B cell (primary cell): ENCODE results near the gene CAMK2G. TPM values are rescaled to one million over a fixed set of nuclear protein-coding genes. Genes with fewer than 3 reads are reported as not detected.

Experiments used
- ATAC-seq: fragments of 200-7000 bp; cut with Tn5 transposase; one replicate; pipeline ENCODE4 v1.10.0; 2021; ENCODE audit warnings: low read depth, mild to moderate bottlenecking, moderate number of reproducible peaks, moderate library complexity
- CTCF ChIA-PET: fragments of 350-600 bp; sonication (Branson Sonifier 250); formaldehyde crosslinking; loops from one replicate; lab custom pipeline; 2021; ENCODE audit warnings: antibody characterized with exemption, inconsistent platforms; lab: Charles Lee
- POLR2A ChIA-PET: fragments of 350-600 bp; sonication (Branson Sonifier 250); formaldehyde crosslinking; loops from one replicate; lab custom pipeline; 2021; ENCODE audit warnings: antibody characterized with exemption; lab: Charles Lee
- DNase-seq: peaks from one replicate; pipeline ENCODE4 v3.0.0; 2013
- H2AFZ ChIP-seq: 2 replicates; pipeline ENCODE4 v1.6.1; 2012; ENCODE audit warnings: mild to moderate bottlenecking, low read depth, low read length; ENCODE audit not compliant: insufficient read depth, poor library complexity, severe bottlenecking
- H3K27ac ChIP-seq, 2 donors: 1 replicate in 1 of 2; 2 replicates in 1 of 2; pipeline ENCODE4 v1.5.1; 2012 to 2013; ENCODE audit warnings: low read length in 2 of 2, mild to moderate bottlenecking in 2 of 2, moderate library complexity in 1 of 2
- H3K27me3 ChIP-seq, 4 experiments: fragments of 200-600 bp in 1 of 4; sonication (generic) in 1 of 4; replicated peaks in 1 of 4; 1 replicate in 2 of 4; 2 replicates in 2 of 4; pipeline versions ENCODE4 v1.6.1 to v1.7.0; 2013 to 2016; ENCODE audit warnings: low read length in 3 of 4, mild to moderate bottlenecking in 2 of 4, mixed read lengths in 1 of 4, moderate library complexity in 1 of 4; ENCODE audit not compliant: insufficient read depth in 4 of 4, control insufficient read depth in 3 of 4; ENCODE audit errors: control extremely low read depth in 1 of 4
- H3K36me3 ChIP-seq, 2 experiments: replicated peaks in 1 of 2; 1 replicate in 1 of 2; 2 replicates in 1 of 2; pipeline versions ENCODE4 v1.6.1 to v1.7.1; 2013; ENCODE audit warnings: low read length in 1 of 2; ENCODE audit not compliant: insufficient read depth in 2 of 2, control insufficient read depth in 1 of 2; ENCODE audit errors: control extremely low read depth in 1 of 2, extremely low read depth in 1 of 2
- H3K4me1 ChIP-seq, 2 donors: fragments of 200-600 bp in 1 of 2; sonication (generic) in 1 of 2; 1 replicate in 1 of 2; 2 replicates in 1 of 2; pipeline versions ENCODE4 v1.5.1 to v1.6.1; 2013 to 2017; ENCODE audit warnings: low read length in 2 of 2; ENCODE audit not compliant: control insufficient read depth in 2 of 2, insufficient read depth in 2 of 2
- H3K4me2 ChIP-seq: replicated peaks from 2 replicates; pipeline ENCODE3; 2012; ENCODE audit warnings: mild to moderate bottlenecking, low read depth, low read length; ENCODE audit not compliant: poor library complexity, severe bottlenecking
- H3K4me3 ChIP-seq, 5 experiments: fragments of 200-600 bp in 1 of 5; sonication (generic) in 1 of 5; 1 replicate in 3 of 5; 2 replicates in 2 of 5; pipeline versions ENCODE4 v1.5.1 to v1.7.0; 2011 to 2016; ENCODE audit warnings: low read length in 4 of 5, mild to moderate bottlenecking in 4 of 5, low read depth in 2 of 5, control low read depth in 1 of 5, moderate library complexity in 1 of 5; ENCODE audit not compliant: insufficient read depth in 1 of 5; ENCODE audit errors: control extremely low read depth in 1 of 5, extremely low read depth in 1 of 5
- H3K79me2 ChIP-seq: fragments of 200-600 bp; sonication (generic); one replicate; pipeline ENCODE4 v1.6.0; 2016; ENCODE audit warnings: low read length; ENCODE audit not compliant: control insufficient read depth, insufficient read depth
- H3K9ac ChIP-seq: fragments of 200-600 bp; sonication (generic); 2 replicates; pipeline ENCODE4 v1.6.1; 2017; ENCODE audit warnings: mild to moderate bottlenecking, low read length, moderate library complexity
- H3K9me3 ChIP-seq, 3 donors: one replicate each; pipeline versions ENCODE4 v1.6.1 to v1.7.1; 2013; ENCODE audit warnings: low read length in 2 of 3; ENCODE audit not compliant: control insufficient read depth in 2 of 3, insufficient read depth in 1 of 3; ENCODE audit errors: control extremely low read depth in 1 of 3
- H4K20me1 ChIP-seq: 2 replicates; pipeline ENCODE4 v1.6.0; 2012; ENCODE audit warnings: mild to moderate bottlenecking, low read length; ENCODE audit not compliant: insufficient read depth, control insufficient read depth, poor library complexity, severe bottlenecking
- H3K27ac Mint-ChIP-seq: one replicate; pipeline ENCODE4 v1.8.0; 2021; ENCODE audit warnings: mixed read lengths
- H3K27me3 Mint-ChIP-seq: one replicate; pipeline ENCODE4 v1.8.0; 2021; ENCODE audit warnings: mixed read lengths
- H3K4me1 Mint-ChIP-seq: one replicate; pipeline ENCODE4 v1.8.0; 2021; ENCODE audit warnings: mixed read lengths
- H3K4me3 Mint-ChIP-seq: one replicate; pipeline ENCODE4 v1.8.0; 2021; ENCODE audit warnings: mixed read lengths
- H3K9me3 Mint-ChIP-seq: one replicate; pipeline ENCODE4 v1.8.0; 2022; ENCODE audit warnings: mixed read lengths; ENCODE audit not compliant: insufficient read depth
- CTCF ChIP-seq: fragments of 200-600 bp; IDR thresholded peaks from one replicate; pipeline ENCODE4 v1.8.0; 2022; ENCODE audit warnings: antibody characterized with exemption, mild to moderate bottlenecking
- EZH2 ChIP-seq: IDR thresholded peaks from 2 replicates; pipeline ENCODE4 v1.6.1; 2012; ENCODE audit warnings: borderline replicate concordance, low read depth, mild to moderate bottlenecking, moderate library complexity, low read length; ENCODE audit not compliant: insufficient read depth, poor library complexity, severe bottlenecking
- WGBS: methylation state at CpG from one replicate; pipeline ENCODE4 v1.1.5; 2013; ENCODE audit warnings: missing lambda C conversion rate; ENCODE audit not compliant: insufficient coverage; 5-methylcytosine and 5-hydroxymethylcytosine counted together
- intact Hi-C: fragments of 100-400 bp; cut with micrococcal nuclease; formaldehyde crosslinking; loops from one replicate; pipeline ENCODE4 v1.10.0; 2022
- polyA plus RNA-seq: library from polyadenylated mRNA; depleted of rRNA; stranded (reverse); fragments of >200 nt; gene quantifications from 2 replicates; pipeline ENCODE4 v1.2.3, GENCODE V29; 2012
- total RNA-seq, 2 donors: library from RNA; stranded (reverse); fragments of 120-200 nt in 1 of 2; gene quantifications; 1 replicate in 1 of 2; 2 replicates in 1 of 2; pipeline versions ENCODE4 v1.2.3 to v1.2.4, GENCODE V29; 2013 to 2022

CAMK2G gene
- total and polyA plus RNA-seq, 2 donors (not counting 1 experiment from before 2014, with no cell fraction given), result 42.7 to 48.7 TPM

DNA sequence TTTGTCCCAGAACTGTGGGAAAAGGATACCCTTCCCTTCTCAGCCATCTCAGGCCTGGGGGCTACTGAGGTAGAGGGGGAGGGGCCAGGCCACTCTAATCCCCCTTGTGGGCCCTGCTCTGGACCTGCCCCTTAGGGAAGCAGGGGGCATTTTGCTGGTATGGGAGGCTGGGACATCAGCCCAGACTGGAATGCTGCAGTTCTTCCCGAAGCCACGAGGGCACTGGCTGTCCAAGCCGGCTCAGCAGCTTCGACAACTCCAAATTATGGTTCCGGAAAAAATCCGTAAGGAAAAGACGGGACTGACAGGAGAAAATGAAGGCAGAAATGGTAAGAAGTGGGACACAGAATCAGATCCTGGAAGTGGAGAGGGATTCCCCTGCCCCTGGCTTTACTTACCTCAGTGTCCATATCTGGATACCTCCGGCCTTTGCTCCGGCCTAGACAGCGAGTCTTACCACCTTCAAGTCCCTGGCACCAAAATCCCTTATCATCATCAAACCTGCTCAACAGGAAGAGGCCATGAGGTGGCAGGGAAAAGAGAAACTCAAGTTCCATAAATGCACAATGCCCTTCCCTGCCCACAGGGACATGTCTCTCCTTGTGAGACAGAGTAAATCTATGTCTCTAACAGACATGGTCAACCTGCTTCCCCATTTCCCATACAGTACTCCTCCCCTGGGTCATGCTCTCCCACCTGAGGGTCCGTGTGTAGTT lies 71.9 kb downstream of the CAMK2G start:
- WGBS, result 96% methylated on average over 6 of the region's 11 CpGs
- Mint-ChIP-seq H3K27me3 (no peaks in the 10 kb centered on the region), H3K27ac (peak overlapping the region; percentile 84), H3K4me3 (no peak overlapping the region), H3K9me3 (no peaks in the 10 kb centered on the region), H3K4me1 (peaks cover 19% of the 10 kb centered on the region)
- Histone ChIP-seq H2AFZ (no peak overlapping the region), H3K9ac (no peak overlapping the region), H3K27me3 (no peaks in the 10 kb centered on the region), H3K27ac (no peak overlapping the region), H3K79me2 (peaks cover 24% of the 10 kb centered on the region), H3K4me2 (no peak overlapping the region), H3K36me3 (peaks cover 2 to 73% of the 10 kb centered on the region in 2 experiments), H4K20me1 (peaks cover 34% of the 10 kb centered on the region), H3K9me3 (no peaks in the 10 kb centered on the region), H3K4me3 (no peak overlapping the region), H3K4me1 (peaks cover 8 to 19% of the 10 kb centered on the region in 2 donors)
- TF ChIP-seq EZH2, result no peak
- no peak for TF ChIP-seq CTCF
- ChIA-PET POLR2A (no interaction called here), CTCF (no interaction called here)
- DNase-seq (no peak), ATAC-seq (no peak)
- intact Hi-C loops, result no loop called here

DNA sequence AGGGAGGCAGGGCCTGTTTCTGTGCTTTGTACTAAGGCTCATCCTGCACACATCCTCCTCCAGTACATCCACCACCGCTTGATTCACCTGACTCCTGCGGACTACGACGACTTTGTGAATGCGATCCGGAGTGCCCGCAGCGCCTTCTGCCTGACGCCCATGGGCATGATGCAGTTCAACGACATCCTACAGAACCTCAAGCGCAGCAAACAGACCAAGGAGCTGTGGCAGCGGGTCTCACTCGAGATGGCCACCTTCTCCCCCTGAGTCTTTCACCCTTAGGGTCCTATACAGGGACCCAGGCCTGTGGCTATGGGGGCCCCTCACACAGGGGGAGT lies 73.1 kb downstream of the CAMK2G start:
- Histone ChIP-seq H3K4me3 (no peak overlapping the region), H3K79me2 (peaks cover 12% of the 10 kb centered on the region), H4K20me1 (peaks cover 22% of the 10 kb centered on the region), H3K9ac (no peak overlapping the region), H3K27me3 (no peaks in the 10 kb centered on the region), H3K4me2 (no peak overlapping the region), H3K9me3 (no peaks in the 10 kb centered on the region), H2AFZ (no peak overlapping the region), H3K27ac (no peak overlapping the region), H3K36me3 (peaks cover 2 to 70% of the 10 kb centered on the region in 2 experiments), H3K4me1 (peaks cover 8 to 12% of the 10 kb centered on the region in 2 donors)
- H3K9me3 Mint-ChIP-seq, result no peaks in the 10 kb centered on the region
- DNase-seq (no peak), ATAC-seq (no peak)
- H3K4me3 Mint-ChIP-seq, result no peak overlapping the region
- CTCF ChIA-PET, result no interaction called here
- H3K4me1 Mint-ChIP-seq, result peaks cover 9% of the 10 kb centered on the region
- POLR2A ChIA-PET, result interaction anchor here (0.7 kb wide), 1 partner anchor 204 kb away, joined by 7 read pairs; no protein-coding TSS in a partner anchor
- no peaks in the 10 kb centered on the region for H3K27me3 Mint-ChIP-seq
- 90% methylated on average over 13 of the region's 13 CpGs for WGBS
- intact Hi-C loops, result no loop called here
- TF ChIP-seq CTCF (no peak), EZH2 (no peak)
- H3K27ac Mint-ChIP-seq, result no peak overlapping the region
